ENCODE measurements around the gene TTBK2. TPM values are rescaled to one million over a fixed set of nuclear protein-coding genes. Genes with fewer than 3 reads are reported as not detected.

Gene TTBK2
- total RNA-seq, 1 experiment from 2014 or later: 4.2 TPM

DNA sequence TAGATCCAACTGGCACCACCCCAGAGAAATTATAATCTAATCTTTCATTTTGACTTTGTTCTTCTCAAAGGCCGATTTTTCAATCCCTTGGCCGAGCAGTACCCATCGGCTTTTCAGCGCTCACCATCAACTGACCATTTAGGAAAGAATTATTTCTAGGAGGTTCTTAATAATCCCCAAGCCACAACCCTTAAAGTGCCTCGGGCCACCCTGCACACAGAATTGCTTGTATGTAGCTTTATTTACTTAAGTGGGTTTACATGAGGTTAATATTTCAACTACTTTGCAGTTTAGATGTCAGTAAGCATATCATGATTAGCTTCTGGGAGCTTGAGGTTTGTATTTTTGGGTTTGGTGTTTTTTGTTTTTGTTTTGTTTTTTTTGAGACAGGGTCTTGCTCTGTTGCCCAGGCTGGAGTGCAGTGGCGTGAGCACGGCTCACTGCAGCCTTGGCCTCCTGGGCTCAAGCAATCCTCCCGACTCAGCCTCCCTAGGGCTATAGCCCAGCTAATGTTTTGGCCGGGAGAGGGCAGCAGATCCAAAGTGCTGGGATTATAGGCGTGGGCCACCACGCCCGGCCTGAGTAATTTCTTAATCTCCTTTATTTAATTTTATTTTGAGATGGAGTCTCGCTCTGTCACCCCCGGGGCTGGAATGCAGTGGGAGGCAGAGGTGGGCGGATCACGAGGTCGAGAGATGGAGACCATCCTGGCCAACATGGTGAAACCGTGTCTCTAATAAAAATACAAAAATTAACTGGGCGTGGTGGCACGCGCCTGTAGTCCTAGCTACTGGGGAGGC lies 182.8 kb downstream of the TTBK2 start:
- Histone ChIP-seq H3K4me3 (ENCODE audit: insufficient read depth, low read depth, low read length) (peak overlapping the region; percentile 96), H3K27me3 (ENCODE audit: control insufficient read depth, insufficient read depth, low read length) (peaks cover 2% of the 10 kb centered on the region), H3K36me3 (replicated peaks; ENCODE audit: control insufficient read depth, insufficient read depth, low read length) (peaks cover 11% of the 10 kb centered on the region)
- DNase-seq: no peak

DNA sequence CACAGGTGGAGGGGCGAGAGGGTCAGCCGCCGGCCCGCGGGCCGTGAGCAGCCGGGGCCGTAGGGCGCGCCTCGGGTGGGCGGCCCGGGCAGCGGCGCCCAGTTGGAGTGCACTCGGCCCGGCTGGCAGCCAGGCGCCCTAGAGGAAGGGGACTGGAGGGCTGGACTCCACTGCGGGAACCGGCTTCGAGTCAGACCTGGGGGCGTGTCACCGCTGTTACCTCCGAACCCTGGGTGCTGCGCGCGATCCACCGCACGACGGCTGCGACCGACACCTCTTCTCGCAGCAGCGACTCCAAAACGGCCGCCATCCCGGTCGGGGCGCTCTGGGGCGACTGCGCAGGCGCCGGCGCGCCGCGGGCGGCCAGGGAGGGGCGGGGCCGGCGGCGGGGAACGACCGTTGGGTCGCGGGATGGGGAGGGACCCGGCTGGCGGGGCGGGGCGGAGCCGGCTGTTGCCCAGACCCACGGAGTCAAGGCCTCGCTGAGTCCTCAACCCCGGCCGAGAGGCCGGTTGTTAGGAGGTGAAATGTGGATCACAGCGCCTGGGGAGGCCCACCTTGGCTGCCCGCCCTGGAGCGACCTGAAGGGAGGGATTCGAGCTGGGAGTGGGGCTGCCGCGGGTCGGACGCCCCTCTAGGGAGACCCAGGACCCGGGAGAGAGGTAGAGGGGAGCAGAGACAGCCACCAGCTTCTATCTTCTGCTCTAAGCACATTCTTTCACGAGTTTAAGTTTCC lies 183.6 kb downstream of the TTBK2 start, which contains the start of gene CDAN1:
Gene CDAN1 (minus strand): TSS at position 336 of the 736 bp plus-strand sequence. CDS start 26 bp downstream, at position 310.
- H3K27me3 ChIP-seq (ENCODE audit: control insufficient read depth, insufficient read depth, low read length): peaks cover 2% of the 10 kb centered on the region
- peak; percentile 100 for DNase-seq
- peak within 1 kb of the TSS; percentile 96 for H3K4me3 ChIP-seq (ENCODE audit: insufficient read depth, low read depth, low read length)
- peaks cover 15% of the 10 kb centered on the region for H3K36me3 ChIP-seq (replicated peaks; ENCODE audit: control insufficient read depth, insufficient read depth, low read length)

DNA sequence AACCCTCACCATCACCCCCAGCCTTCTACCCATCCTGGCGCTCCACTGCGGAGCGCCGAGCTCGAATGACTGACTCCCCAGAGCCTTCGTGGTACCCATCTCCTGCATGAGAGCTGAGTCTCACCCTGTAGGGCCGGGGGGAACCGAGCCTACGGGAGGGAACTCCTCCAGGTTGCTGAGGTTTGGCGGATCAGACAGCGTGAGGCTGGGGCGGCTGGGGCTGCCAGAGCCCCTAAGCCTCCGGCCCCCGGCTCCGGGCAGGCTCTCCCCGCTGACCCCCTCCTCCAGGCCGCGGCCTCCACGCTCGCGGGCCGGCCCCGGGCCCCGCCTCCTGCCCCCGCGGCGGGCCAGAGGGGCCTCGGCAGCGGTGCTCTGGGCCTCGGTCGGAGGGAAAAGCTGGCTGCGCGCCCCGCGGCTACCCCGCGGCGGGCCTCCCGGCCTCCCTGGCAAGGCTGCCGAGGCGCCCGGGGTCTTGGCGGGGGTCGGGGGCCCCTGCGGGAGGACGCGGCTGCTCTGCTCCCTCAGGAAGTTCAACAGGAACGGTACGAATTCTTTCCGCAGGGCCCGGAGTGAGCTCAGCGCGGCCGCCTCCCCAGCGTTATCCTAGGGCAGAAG lies 184.3 kb downstream of the TTBK2 start:
- Histone ChIP-seq H3K27me3 (ENCODE audit: control insufficient read depth, insufficient read depth, low read length) (peaks cover 2% of the 10 kb centered on the region), H3K36me3 (replicated peaks; ENCODE audit: control insufficient read depth, insufficient read depth, low read length) (peaks cover 16% of the 10 kb centered on the region), H3K4me3 (ENCODE audit: insufficient read depth, low read depth, low read length) (peak overlapping the region; percentile 96)
- DNase-seq: peak; percentile 86

DNA sequence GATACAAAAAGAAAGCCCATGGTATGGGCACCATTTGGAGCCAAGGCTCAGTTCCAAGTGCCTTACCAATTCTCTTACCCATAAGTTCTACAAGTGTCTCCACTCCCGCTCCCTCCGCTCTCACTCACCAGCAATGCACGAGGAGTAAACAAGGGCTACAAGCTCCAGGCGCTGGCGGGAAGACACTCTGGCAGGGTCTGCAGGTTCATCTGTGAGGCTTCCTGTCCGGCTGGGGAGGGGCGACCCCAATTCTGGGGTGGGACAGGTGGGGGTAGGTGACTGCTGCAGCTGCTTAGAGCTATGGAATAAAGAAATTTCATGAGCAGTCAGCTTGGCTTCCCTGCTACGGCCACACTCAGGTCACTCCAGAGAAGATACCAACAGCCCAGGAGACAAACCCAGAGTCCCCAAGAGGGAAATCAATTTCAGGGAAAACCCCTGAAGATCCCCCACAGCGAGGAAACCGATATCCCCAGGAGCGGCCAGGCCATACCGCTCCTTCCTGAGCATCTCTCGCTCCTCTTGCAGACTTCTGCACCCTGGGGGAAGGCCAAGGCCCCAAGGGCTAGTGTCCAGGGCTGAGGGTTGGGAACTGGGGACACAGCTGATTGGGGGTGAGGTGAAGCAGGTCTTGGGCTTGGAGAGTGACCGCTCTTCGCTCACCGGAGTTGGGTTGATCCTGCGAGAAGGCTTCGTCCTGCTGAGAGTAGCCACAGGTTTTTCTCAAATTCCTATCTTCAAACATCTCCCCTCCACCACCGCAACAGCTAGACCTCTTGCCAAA lies 185.0 kb downstream of the TTBK2 start:
- peak overlapping the region; percentile 96 for H3K4me3 ChIP-seq (ENCODE audit: insufficient read depth, low read depth, low read length)
- DNase-seq: no peak
- H3K27me3 ChIP-seq (ENCODE audit: control insufficient read depth, insufficient read depth, low read length): peaks cover 2% of the 10 kb centered on the region
- H3K36me3 ChIP-seq (replicated peaks; ENCODE audit: control insufficient read depth, insufficient read depth, low read length): peaks cover 21% of the 10 kb centered on the region

DNA sequence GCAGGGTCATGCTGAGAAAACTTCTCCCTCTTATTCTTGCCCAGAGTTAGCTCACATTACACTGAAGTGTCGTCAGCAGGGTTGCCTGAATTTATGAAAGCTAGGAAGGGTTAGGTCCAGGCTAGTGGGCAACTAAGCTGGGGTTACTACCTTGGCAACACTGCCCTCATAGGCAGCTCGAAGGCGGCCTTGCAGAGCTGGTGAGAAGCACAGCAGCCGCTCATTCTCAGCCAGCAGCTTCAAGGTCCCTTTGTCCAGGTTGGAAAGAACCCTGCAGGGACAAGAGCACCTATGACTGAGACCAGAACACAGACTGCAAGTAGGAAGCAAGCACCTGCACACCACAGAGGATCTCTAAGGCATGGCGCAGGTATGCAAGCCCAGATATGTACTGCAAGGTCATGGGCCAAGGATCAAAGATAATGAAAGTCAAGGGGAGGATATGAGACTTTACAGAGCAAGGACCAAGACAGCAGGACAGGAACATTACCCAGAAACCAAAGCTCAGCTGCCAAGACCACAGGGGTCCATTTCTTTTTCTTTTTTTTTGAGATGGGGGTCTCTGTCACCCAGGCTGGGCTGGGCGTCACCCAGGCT lies 186.4 kb downstream of the TTBK2 start:
- peaks cover 2% of the 10 kb centered on the region for H3K27me3 ChIP-seq (ENCODE audit: control insufficient read depth, insufficient read depth, low read length)
- no peak overlapping the region for H3K4me3 ChIP-seq (ENCODE audit: insufficient read depth, low read depth, low read length)
- no peak for DNase-seq
- H3K36me3 ChIP-seq (replicated peaks; ENCODE audit: control insufficient read depth, insufficient read depth, low read length): peaks cover 26% of the 10 kb centered on the region

DNA sequence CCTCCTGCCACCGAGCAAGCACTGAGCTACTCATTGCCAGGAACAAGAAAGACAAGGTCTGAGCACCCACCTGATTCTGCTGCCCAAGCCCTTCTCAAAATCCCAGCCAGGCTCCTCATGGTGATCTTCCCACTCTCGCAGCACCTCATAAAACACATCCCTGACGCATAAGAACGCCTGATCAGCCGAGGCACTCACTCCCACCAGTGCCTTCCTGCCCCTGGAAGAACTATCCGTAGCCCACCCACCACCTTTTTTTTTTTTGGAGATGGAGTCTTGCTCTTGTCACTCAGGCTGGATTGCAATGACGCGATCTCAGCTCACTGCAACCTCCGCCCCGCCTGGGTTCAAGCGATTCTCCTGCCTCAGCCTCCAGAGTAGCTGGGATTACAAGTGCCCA lies 187.6 kb downstream of the TTBK2 start:
- H3K4me3 ChIP-seq (ENCODE audit: insufficient read depth, low read depth, low read length): no peak overlapping the region
- H3K36me3 ChIP-seq (replicated peaks; ENCODE audit: control insufficient read depth, insufficient read depth, low read length): peaks cover 26% of the 10 kb centered on the region
- peaks cover 2% of the 10 kb centered on the region for H3K27me3 ChIP-seq (ENCODE audit: control insufficient read depth, insufficient read depth, low read length)
- DNase-seq: no peak

DNA sequence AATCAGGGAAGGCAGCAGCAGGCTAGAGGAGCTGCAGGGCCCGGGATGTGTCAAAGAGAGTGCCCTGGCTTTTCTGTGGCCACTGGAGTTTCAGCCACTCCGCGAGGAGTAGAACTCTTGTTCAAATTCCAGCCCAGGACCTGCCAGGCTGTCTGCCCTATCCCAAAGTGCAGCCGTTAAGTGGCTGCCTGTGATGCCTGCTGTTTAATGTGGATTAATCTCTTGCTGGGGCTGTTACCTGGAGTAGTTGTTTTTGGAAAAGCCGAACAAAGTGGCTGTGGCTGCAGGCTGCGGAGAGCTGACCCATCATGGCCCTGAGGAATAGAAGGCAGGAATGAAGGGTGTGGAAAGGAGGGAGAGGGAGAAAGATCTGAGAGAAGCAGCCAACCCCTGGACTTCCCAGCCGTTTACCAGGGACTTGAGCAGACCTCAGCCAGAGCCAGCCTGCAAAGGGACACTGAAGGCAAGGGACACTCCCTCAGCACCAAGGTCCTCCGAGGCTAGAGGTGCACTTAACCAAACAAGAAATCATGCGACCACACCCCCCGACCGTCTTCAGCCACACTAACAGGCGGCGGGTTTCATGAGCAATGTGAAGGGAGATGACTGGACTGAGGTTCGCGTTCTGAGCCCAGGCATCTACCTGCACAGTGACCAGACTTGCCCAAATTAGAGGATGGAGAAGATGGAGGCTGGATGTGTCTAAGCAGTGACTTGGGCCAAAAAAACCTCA lies 188.3 kb downstream of the TTBK2 start:
- Histone ChIP-seq H3K4me3 (ENCODE audit: insufficient read depth, low read depth, low read length) (no peak overlapping the region), H3K27me3 (ENCODE audit: control insufficient read depth, insufficient read depth, low read length) (peaks cover 2% of the 10 kb centered on the region), H3K36me3 (replicated peaks; ENCODE audit: control insufficient read depth, insufficient read depth, low read length) (peaks cover 30% of the 10 kb centered on the region)
- no peak for DNase-seq

DNA sequence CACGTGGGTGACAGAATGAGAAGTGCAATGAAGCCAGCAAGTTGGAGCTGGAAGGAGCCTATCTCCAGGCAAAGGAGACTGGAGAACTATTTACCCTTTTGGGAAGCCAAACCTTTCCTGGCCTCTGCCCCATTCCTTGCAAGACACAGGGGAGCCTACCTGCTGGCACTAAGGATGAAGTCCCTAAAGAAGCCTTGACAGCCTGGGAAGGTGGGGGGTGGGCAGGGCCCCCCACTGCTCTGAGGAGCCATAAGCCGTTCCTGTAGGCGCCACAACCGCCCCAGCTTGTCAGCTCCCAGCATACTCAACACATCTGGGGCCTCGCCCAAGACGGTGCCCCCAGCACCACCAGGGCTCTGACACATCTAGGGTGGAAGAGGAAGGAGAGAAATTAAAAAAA lies 189.1 kb downstream of the TTBK2 start:
- Histone ChIP-seq H3K36me3 (replicated peaks; ENCODE audit: control insufficient read depth, insufficient read depth, low read length) (peaks cover 32% of the 10 kb centered on the region), H3K4me3 (ENCODE audit: insufficient read depth, low read depth, low read length) (no peak overlapping the region), H3K27me3 (ENCODE audit: control insufficient read depth, insufficient read depth, low read length) (peaks cover 2% of the 10 kb centered on the region)
- DNase-seq: no peak

DNA sequence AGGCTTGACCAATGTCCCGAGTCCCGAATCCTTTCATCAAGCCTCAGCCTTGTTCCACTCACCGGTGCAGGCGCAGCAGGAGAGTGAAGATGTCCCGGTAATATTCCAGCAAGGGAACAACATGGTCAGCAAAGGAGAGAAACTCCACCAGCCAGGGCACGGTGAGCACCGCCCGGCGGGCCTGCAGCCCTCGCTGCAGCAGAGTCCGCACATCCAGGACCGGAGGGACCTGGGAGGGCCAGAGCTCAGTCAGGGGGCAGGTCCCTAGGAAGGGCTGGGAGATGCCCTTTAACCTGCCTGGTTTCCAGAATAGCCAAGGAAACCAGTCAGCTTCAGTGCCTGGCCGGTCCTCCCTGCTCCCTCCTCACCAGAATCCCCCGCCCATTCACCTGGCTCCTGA lies 190.0 kb downstream of the TTBK2 start:
- no peaks in the 10 kb centered on the region for H3K27me3 ChIP-seq (ENCODE audit: control insufficient read depth, insufficient read depth, low read length)
- no peak overlapping the region for H3K4me3 ChIP-seq (ENCODE audit: insufficient read depth, low read depth, low read length)
- H3K36me3 ChIP-seq (replicated peaks; ENCODE audit: control insufficient read depth, insufficient read depth, low read length): peaks cover 37% of the 10 kb centered on the region
- DNase-seq: peak; percentile 48

DNA sequence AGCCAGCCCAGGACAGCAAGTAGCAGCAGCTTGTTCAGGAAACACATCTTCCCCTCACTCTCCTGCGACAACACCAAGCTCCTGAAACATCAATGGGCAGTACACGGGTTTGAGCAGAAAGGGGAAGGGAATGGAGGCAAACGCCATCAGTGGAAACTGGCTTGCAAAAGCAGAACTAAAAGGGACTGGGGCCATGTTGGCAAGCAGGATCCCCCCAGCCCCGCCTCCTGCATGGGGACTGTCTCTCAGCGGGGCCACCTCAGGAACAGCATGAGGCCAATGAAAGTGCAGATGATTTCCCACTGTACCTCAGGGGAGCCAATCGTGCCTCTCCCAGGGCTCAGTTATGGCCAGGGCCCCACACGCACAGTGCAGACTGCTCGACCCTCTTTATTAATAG lies 190.4 kb downstream of the TTBK2 start:
- no peaks in the 10 kb centered on the region for H3K27me3 ChIP-seq (ENCODE audit: control insufficient read depth, insufficient read depth, low read length)
- peaks cover 39% of the 10 kb centered on the region for H3K36me3 ChIP-seq (replicated peaks; ENCODE audit: control insufficient read depth, insufficient read depth, low read length)
- H3K4me3 ChIP-seq (ENCODE audit: insufficient read depth, low read depth, low read length): no peak overlapping the region
- peak; percentile 54 for DNase-seq

DNA sequence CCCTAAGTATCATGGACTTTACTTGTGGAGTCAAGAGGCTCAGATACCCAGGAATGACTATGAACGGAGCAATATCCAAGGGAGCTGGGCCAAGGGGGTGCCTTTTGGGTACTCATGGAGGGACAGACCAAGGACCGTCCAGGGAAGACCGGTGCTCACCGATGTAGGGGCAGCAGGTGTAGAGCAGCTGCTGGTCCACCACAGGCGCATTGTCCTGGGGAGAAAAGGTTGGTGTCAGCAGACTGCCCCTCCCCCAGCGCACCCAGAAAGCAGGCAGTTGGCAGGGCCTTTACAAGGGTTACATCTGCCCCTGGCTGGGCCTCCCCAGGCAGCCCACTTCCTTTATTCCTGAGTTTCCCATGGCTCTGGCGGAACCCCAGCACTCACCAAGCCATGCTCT lies 191.2 kb downstream of the TTBK2 start:
- no peak overlapping the region for H3K4me3 ChIP-seq (ENCODE audit: insufficient read depth, low read depth, low read length)
- H3K36me3 ChIP-seq (replicated peaks; ENCODE audit: control insufficient read depth, insufficient read depth, low read length): peaks cover 43% of the 10 kb centered on the region
- DNase-seq: no peak
- H3K27me3 ChIP-seq (ENCODE audit: control insufficient read depth, insufficient read depth, low read length): no peaks in the 10 kb centered on the region

DNA sequence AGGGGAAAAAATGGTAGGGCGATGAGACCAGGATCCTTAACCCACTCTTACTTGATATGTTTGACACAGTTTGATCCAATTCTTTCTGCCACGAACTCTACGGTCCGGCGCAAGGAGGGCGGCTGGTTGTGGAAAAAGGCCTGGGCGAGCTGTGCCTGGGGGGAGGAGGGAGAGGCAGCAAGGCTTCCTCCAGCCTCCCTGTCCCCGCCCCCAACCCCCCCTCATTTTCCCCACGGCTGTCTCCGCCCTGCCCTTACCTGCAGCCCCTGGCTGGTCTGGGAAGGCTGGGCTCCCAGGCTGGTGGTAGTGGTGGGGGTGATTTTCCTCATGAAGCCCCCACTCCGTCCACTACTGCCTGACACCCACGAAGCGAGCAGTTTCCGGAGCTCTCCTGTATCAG lies 191.6 kb downstream of the TTBK2 start:
- Histone ChIP-seq H3K36me3 (replicated peaks; ENCODE audit: control insufficient read depth, insufficient read depth, low read length) (peaks cover 44% of the 10 kb centered on the region), H3K27me3 (ENCODE audit: control insufficient read depth, insufficient read depth, low read length) (no peaks in the 10 kb centered on the region), H3K4me3 (ENCODE audit: insufficient read depth, low read depth, low read length) (no peak overlapping the region)
- DNase-seq: peak; percentile 77

DNA sequence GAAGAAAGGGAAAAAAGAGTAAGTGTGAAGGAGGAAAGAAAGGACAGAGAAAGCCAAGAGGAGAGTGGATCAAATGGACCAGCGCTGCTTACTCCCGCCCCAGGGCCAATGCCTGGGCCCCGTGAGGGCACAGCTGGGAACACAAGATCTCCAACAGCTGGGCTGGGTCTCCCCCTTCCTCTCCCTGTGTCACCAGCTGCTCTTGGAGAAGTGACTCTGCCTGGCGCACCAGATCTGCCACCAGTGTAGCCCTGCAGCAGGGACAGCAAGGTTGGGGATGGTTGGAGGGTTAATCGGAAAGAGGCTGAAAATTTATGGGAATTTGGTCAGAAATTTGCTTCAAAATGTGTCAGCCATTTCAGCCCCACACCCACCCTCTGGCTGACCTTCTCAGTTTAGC lies 192.0 kb downstream of the TTBK2 start:
- peaks cover 42% of the 10 kb centered on the region for H3K36me3 ChIP-seq (replicated peaks; ENCODE audit: control insufficient read depth, insufficient read depth, low read length)
- DNase-seq: no peak

More for the DNA sequence above, 192.0 kb downstream of the TTBK2 start:
- Histone ChIP-seq H3K27me3 (ENCODE audit: control insufficient read depth, insufficient read depth, low read length) (no peaks in the 10 kb centered on the region), H3K4me3 (ENCODE audit: insufficient read depth, low read depth, low read length) (no peak overlapping the region)

Data from H7 (cell line).